PC-3 (cell line): ENCODE results near the gene ELK4.

ENCODE experiments used
- CTCF ChIP-seq: fragments of 300-600 bp; sonication (generic); conservative IDR thresholded peaks from 2 replicates; pipeline ENCODE4 v1.5.1; 2017; ENCODE audit warnings: antibody characterized with exemption, low read depth, mild to moderate bottlenecking, low read length
- EZH2 ChIP-seq: fragments of 300-600 bp; sonication (generic); IDR thresholded peaks from one replicate; pipeline ENCODE4 v1.6.1; 2017; ENCODE audit warnings: antibody characterized with exemption, mild to moderate bottlenecking, low read length; ENCODE audit not compliant: unreplicated experiment
- EZH2phosphoT487 ChIP-seq: fragments of 300-600 bp; sonication (generic); IDR thresholded peaks from 2 replicates; pipeline ENCODE4 v1.6.1; 2018; ENCODE audit warnings: mild to moderate bottlenecking, antibody characterized with exemption, low read length, borderline replicate concordance

- TF ChIP-seq CTCF (no peak), EZH2phosphoT487 (no peak), EZH2 (no peak)
These were observed 3.9 kb downstream of the ELK4 start for GRCh38 chr1:205627956-205628355.
